Activated CD8-positive, alpha-beta T cell treated with anti-CD3 and anti-CD28 coated beads for 36 hours (primary cell): ENCODE results near the gene SYTL5. TPM values are rescaled to one million over a fixed set of nuclear protein-coding genes. Genes with fewer than 3 reads are reported as not detected.

ENCODE experiments used
- ATAC-seq: fragments of 200-7000 bp; cut with Tn5 transposase; one replicate; pipeline ENCODE4 v1.10.0; 2021; ENCODE audit warnings: mild to moderate bottlenecking, moderate library complexity
- CTCF ChIA-PET: fragments of 350-600 bp; sonication (Branson Sonifier 250); formaldehyde crosslinking; loops from one replicate; lab custom pipeline; 2021; ENCODE audit warnings: antibody characterized with exemption; lab: Charles Lee
- POLR2A ChIA-PET: fragments of 350-600 bp; sonication (Branson Sonifier 250); formaldehyde crosslinking; loops from one replicate; lab custom pipeline; 2021; ENCODE audit warnings: antibody characterized with exemption; lab: Charles Lee
- DNase-seq: peaks from one replicate; pipeline ENCODE4 v3.0.0-alpha.2; 2020
- H3K27ac Mint-ChIP-seq: one replicate; pipeline ENCODE4 v1.8.0; 2021; ENCODE audit warnings: mild to moderate bottlenecking, mixed read lengths
- H3K27me3 Mint-ChIP-seq: one replicate; pipeline ENCODE4 v1.8.0; 2021; ENCODE audit warnings: mixed read lengths
- H3K36me3 Mint-ChIP-seq: one replicate; pipeline ENCODE4 v1.8.0; 2021; ENCODE audit warnings: low read depth, mixed read lengths
- H3K4me1 Mint-ChIP-seq: one replicate; pipeline ENCODE4 v1.8.0; 2021; ENCODE audit warnings: low read depth, mixed read lengths
- H3K4me3 Mint-ChIP-seq: one replicate; pipeline ENCODE4 v1.8.0; 2021; ENCODE audit warnings: mild to moderate bottlenecking, moderate library complexity, mixed read lengths
- H3K9me3 Mint-ChIP-seq: one replicate; pipeline ENCODE4 v1.8.0; 2021; ENCODE audit warnings: mixed read lengths
- CTCF ChIP-seq: fragments of 200-600 bp; IDR thresholded peaks from one replicate; pipeline ENCODE4 v1.8.0; 2022; ENCODE audit warnings: antibody characterized with exemption, mild to moderate bottlenecking
- intact Hi-C: fragments of 100-400 bp; cut with micrococcal nuclease; formaldehyde crosslinking; loops from one replicate; pipeline ENCODE4 v1.10.0; 2022
- microRNA-seq: library from miRNA; unstranded; fragments of <30 nt; microRNA quantifications from one replicate; pipeline ENCODE4 v1.2.0, GENCODE V29; 2022; ENCODE audit warnings: borderline microRNAs expressed, borderline replicate concordance
- total RNA-seq, 2 experiments: library from RNA; stranded (reverse); gene quantifications; one replicate each; pipeline ENCODE4 v1.2.3, GENCODE V29; 2021

The SYTL5 gene
- total RNA-seq, 2 experiments from 2014 or later = not detected

- DNase-seq (no peak), ATAC-seq (no peak)
- Mint-ChIP-seq H3K9me3 (no peaks in the 10 kb centered on the region), H3K4me1 (no peaks in the 10 kb centered on the region), H3K36me3 (no peaks in the 10 kb centered on the region), H3K4me3 (no peak overlapping the region), H3K27ac (no peak overlapping the region), H3K27me3 (no peaks in the 10 kb centered on the region)
- intact Hi-C loops = no loop called here
- POLR2A ChIA-PET = no interaction called here
- CTCF ChIA-PET = no interaction called here
- TF ChIP-seq CTCF = no peak
Observed at GRCh38 chrX:38172596-38172995, 166.2 kb downstream of the SYTL5 start.

- intact Hi-C loops = no loop called here
- TF ChIP-seq CTCF = no peak
- Mint-ChIP-seq H3K27ac (no peak overlapping the region), H3K36me3 (no peaks in the 10 kb centered on the region), H3K27me3 (peaks cover 3% of the 10 kb centered on the region), H3K9me3 (no peaks in the 10 kb centered on the region), H3K4me1 (no peaks in the 10 kb centered on the region), H3K4me3 (no peak overlapping the region)
- peak; percentile 2 for DNase-seq
- POLR2A ChIA-PET = no interaction called here
- no peak for ATAC-seq
- CTCF ChIA-PET = interaction anchor here (1.0 kb wide), 1 partner anchor 11 kb away, joined by 3 read pairs; no protein-coding TSS in a partner anchor
Observed at GRCh38 chrX:38175139-38175538, 168.8 kb downstream of the SYTL5 start.

GRCh38 chrX:38178396-38178795, 172.0 kb downstream of the SYTL5 start:
- H3K4me1 Mint-ChIP-seq = no peaks in the 10 kb centered on the region
- no peaks in the 10 kb centered on the region for H3K9me3 Mint-ChIP-seq
- DNase-seq (no peak), ATAC-seq (no peak)
- no peak overlapping the region for H3K4me3 Mint-ChIP-seq
- H3K27ac Mint-ChIP-seq = no peak overlapping the region
- TF ChIP-seq CTCF = no peak
- intact Hi-C loops = no loop called here
- ChIA-PET POLR2A (no interaction called here), CTCF (no interaction called here)
- no peaks in the 10 kb centered on the region for H3K36me3 Mint-ChIP-seq
- peaks cover 3% of the 10 kb centered on the region for H3K27me3 Mint-ChIP-seq

Small RNAs within 50 kb of the gene (microRNA-seq; reads per million reads assigned to microRNA genes)
- not detected for gene MIR548AJ2

Other genes with a start within 250 kb of the SYTL5 start
- gene CYBB, start 226.5 kb upstream of the SYTL5 start, total RNA-seq = under 1 TPM; 0.07 to 0.25 TPM
- gene DYNLT3, start 159.0 kb upstream of the SYTL5 start, total RNA-seq = 10 to 100 TPM; 24.8 to 26.6 TPM
- gene SRPX, start 214.3 kb downstream of the SYTL5 start, total RNA-seq = not detected